GM23248 (cell line): ENCODE data around the gene STK32B.

Source experiments
- EZH2 ChIP-seq: fragments of 200-600 bp; sonication (generic); IDR thresholded peaks from 2 replicates; pipeline ENCODE4 v1.6.1; 2018; ENCODE audit warnings: antibody characterized with exemption, mild to moderate bottlenecking; ENCODE audit not compliant: insufficient read depth, poor library complexity, severe bottlenecking
- EZH2phosphoT487 ChIP-seq: fragments of 200-600 bp; sonication (generic); IDR thresholded peaks from 2 replicates; pipeline ENCODE4 v1.6.1; 2018; ENCODE audit warnings: antibody characterized with exemption, moderate library complexity, mild to moderate bottlenecking, low read depth; ENCODE audit not compliant: insufficient read depth

DNA sequence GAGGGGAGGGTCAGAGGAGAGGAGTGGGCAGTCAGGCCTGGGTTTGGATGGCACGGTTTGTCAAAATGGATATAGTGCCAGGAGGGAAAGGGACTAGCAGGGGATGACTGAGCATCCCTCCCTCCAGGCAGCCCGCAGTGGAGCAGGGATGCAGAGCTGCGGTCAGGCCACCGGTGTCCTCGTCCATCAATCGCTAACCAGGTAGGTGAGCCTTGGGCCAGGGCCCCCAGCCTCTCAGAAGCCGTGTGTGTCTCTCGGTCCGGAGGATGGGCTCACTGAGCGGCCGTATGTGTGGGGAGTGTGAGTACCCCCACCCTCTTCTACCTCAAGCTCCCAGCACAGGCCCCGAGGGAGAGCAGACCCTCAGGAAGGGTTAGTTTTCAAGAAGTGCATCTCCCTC lies 31.5 kb upstream of the STK32B start:
- TF ChIP-seq EZH2: no peak
- no peak for TF ChIP-seq EZH2phosphoT487
